Progenitor cell of endocrine pancreas (in vitro differentiated cells): Measurements from ENCODE around the gene NDUFAF3. TPM values are rescaled to one million over a fixed set of nuclear protein-coding genes. Genes with fewer than 3 reads are reported as not detected.
A peak's percentile ranks its signal among the peaks of the same experiment; 100 is the strongest.

ENCODE experiments used
- DNase-seq: peaks from one replicate; pipeline ENCODE4 v3.0.0; 2021; ENCODE audit warnings: low spot score; ENCODE audit not compliant: unreplicated experiment
- H3K27ac Mint-ChIP-seq: 2 replicates; pipeline ENCODE4 v1.8.0; 2021; ENCODE audit warnings: mild to moderate bottlenecking, moderate library complexity, mixed read lengths
- H3K27me3 Mint-ChIP-seq: 2 replicates; pipeline ENCODE4 v1.8.0; 2021; ENCODE audit warnings: mixed read lengths
- H3K36me3 Mint-ChIP-seq: 2 replicates; pipeline ENCODE4 v1.8.0; 2022; ENCODE audit warnings: mixed read lengths; ENCODE audit not compliant: insufficient read depth
- H3K4me1 Mint-ChIP-seq: 2 replicates; pipeline ENCODE4 v1.8.0; 2021; ENCODE audit warnings: low read depth, mixed read lengths
- H3K4me3 Mint-ChIP-seq: 2 replicates; pipeline ENCODE4 v1.8.0; 2021; ENCODE audit warnings: low read depth, mild to moderate bottlenecking, moderate library complexity, mixed read lengths
- H3K9me3 Mint-ChIP-seq: 2 replicates; pipeline ENCODE4 v1.8.0; 2021; ENCODE audit warnings: low read depth, mixed read lengths
- CTCF ChIP-seq: fragments of 200-600 bp; sonication (generic); IDR thresholded peaks from one replicate; pipeline ENCODE4 v1.5.0; 2021; ENCODE audit warnings: antibody characterized with exemption, mild to moderate bottlenecking; ENCODE audit not compliant: unreplicated experiment
- total RNA-seq: library from RNA; stranded (reverse); gene quantifications from 2 replicates; pipeline ENCODE4 v1.2.1, GENCODE V29; 2021

The NDUFAF3 gene
- total RNA-seq, 1 donor from 2014 or later: 46.1 TPM

- peak overlapping the region; percentile 76 for H3K27ac Mint-ChIP-seq
- no peaks in the 10 kb centered on the region for H3K9me3 Mint-ChIP-seq
These were observed 4.5 kb upstream of the NDUFAF3 start for GRCh38 chr3:49017229-49017970.

GRCh38 chr3:49017971-49018706, 3.8 kb upstream of the NDUFAF3 start, which contains the start of gene DALRD3:
Gene DALRD3 (minus strand): TSS chr3:49018580. CDS start chr3:49018564, 16 bp downstream.
- Mint-ChIP-seq H3K27me3 (no peaks in the 10 kb centered on the region), H3K36me3 (peaks cover 13% of the 10 kb centered on the region), H3K4me1 (peaks cover 23% of the 10 kb centered on the region), H3K4me3 (peak within 1 kb of the TSS; percentile 94), H3K27ac (peak within 1 kb of the TSS; percentile 93), H3K9me3 (no peaks in the 10 kb centered on the region)
- TF ChIP-seq CTCF: no peak
- peak; percentile 47 for DNase-seq

More at GRCh38 chr3:49017229-49017970, 4.5 kb upstream of the NDUFAF3 start:
- no peak for DNase-seq
- H3K4me1 Mint-ChIP-seq: peaks cover 16% of the 10 kb centered on the region
- peaks cover 12% of the 10 kb centered on the region for H3K36me3 Mint-ChIP-seq
- no peaks in the 10 kb centered on the region for H3K27me3 Mint-ChIP-seq
- TF ChIP-seq CTCF: no peak
- H3K4me3 Mint-ChIP-seq: peak overlapping the region; percentile 94

GRCh38 chr3:49018707-49019006, 3.3 kb upstream of the NDUFAF3 start:
- Mint-ChIP-seq H3K4me3 (peak overlapping the region; percentile 94), H3K9me3 (no peaks in the 10 kb centered on the region), H3K27ac (peak overlapping the region; percentile 93), H3K36me3 (peaks cover 15% of the 10 kb centered on the region), H3K27me3 (no peaks in the 10 kb centered on the region), H3K4me1 (peaks cover 25% of the 10 kb centered on the region)
- no peak for TF ChIP-seq CTCF
- DNase-seq: no peak

GRCh38 chr3:49019941-49020329, 2.0 kb upstream of the NDUFAF3 start:
- peaks cover 14% of the 10 kb centered on the region for H3K36me3 Mint-ChIP-seq
- H3K9me3 Mint-ChIP-seq: no peaks in the 10 kb centered on the region
- no peak for TF ChIP-seq CTCF
- peak overlapping the region; percentile 95 for H3K27ac Mint-ChIP-seq
- H3K4me1 Mint-ChIP-seq: peaks cover 25% of the 10 kb centered on the region
- peak overlapping the region; percentile 94 for H3K4me3 Mint-ChIP-seq
- H3K27me3 Mint-ChIP-seq: no peaks in the 10 kb centered on the region
- no peak for DNase-seq

GRCh38 chr3:49020330-49021212, 1.4 kb upstream of the NDUFAF3 start:
- no peak for DNase-seq
- TF ChIP-seq CTCF: no peak
- Mint-ChIP-seq H3K36me3 (peaks cover 11% of the 10 kb centered on the region), H3K4me3 (peak overlapping the region; percentile 94), H3K27me3 (no peaks in the 10 kb centered on the region), H3K9me3 (no peaks in the 10 kb centered on the region), H3K27ac (peak overlapping the region; percentile 99), H3K4me1 (peaks cover 25% of the 10 kb centered on the region)
